MCF 10A (cell line): ENCODE data around the gene CEP295NL. TPM values are rescaled to one million over a fixed set of nuclear protein-coding genes. Genes with fewer than 3 reads are reported as not detected.

Experiments
- BruUV-seq: library from RNA; stranded (reverse); fragments of 400-500 nt; replicated peaks from 2 replicates; lab custom pipeline; 2021; lab: Mats Ljungman, UMichigan
- CTCF ChIA-PET: fragments of 300-600 bp; sonication (Branson Sonifier 250); formaldehyde crosslinking; extraction: SDS; loops from one replicate; lab custom pipeline; 2021; ENCODE audit warnings: antibody characterized with exemption, inconsistent platforms; lab: Yijun Ruan, JAX
- POLR2A ChIA-PET: fragments of 300-600, 350-650 bp; sonication (Branson Sonifier 250); formaldehyde crosslinking; extraction: SDS; loops from one replicate; lab custom pipeline; 2020; ENCODE audit warnings: antibody characterized with exemption, inconsistent platforms; lab: Yijun Ruan, JAX
- DNase-seq: peaks from one replicate; pipeline ENCODE4 v3.0.0-alpha.2; 2018; ENCODE audit not compliant: unreplicated experiment
- H3K27ac Mint-ChIP-seq: one replicate; pipeline ENCODE4 v1.8.0; 2022; ENCODE audit warnings: mild to moderate bottlenecking, low read depth, mixed read lengths; ENCODE audit not compliant: unreplicated experiment
- H3K27me3 Mint-ChIP-seq: one replicate; pipeline ENCODE4 v1.8.0; 2022; ENCODE audit warnings: mixed read lengths; ENCODE audit not compliant: insufficient read depth, unreplicated experiment
- H3K36me3 Mint-ChIP-seq: one replicate; pipeline ENCODE4 v1.8.0; 2022; ENCODE audit warnings: mild to moderate bottlenecking, moderate library complexity, mixed read lengths; ENCODE audit not compliant: insufficient read depth, unreplicated experiment
- H3K4me1 Mint-ChIP-seq: one replicate; pipeline ENCODE4 v1.8.0; 2022; ENCODE audit warnings: mixed read lengths; ENCODE audit not compliant: insufficient read depth, unreplicated experiment
- H3K4me3 Mint-ChIP-seq: one replicate; pipeline ENCODE4 v1.8.0; 2022; ENCODE audit warnings: mild to moderate bottlenecking, moderate library complexity, mixed read lengths; ENCODE audit not compliant: unreplicated experiment
- H3K9me3 Mint-ChIP-seq: one replicate; pipeline ENCODE4 v1.8.0; 2022; ENCODE audit warnings: mixed read lengths; ENCODE audit not compliant: unreplicated experiment
- intact Hi-C: fragments of 100-400 bp; cut with micrococcal nuclease; formaldehyde crosslinking; loops from 2 replicates; pipeline ENCODE4 v1.14.1; 2022
- total RNA-seq: library from RNA; stranded (reverse); gene quantifications from 2 replicates; pipeline ENCODE4 v1.2.3, GENCODE V29; 2022
- TF ChIP-seq, protein P1 (sequence below): fragments of 200-600 bp; IDR thresholded peaks from one replicate; pipeline ENCODE4 v1.8.0; 2022; ENCODE audit warnings: antibody characterized with exemption, mild to moderate bottlenecking; ENCODE audit not compliant: unreplicated experiment

CEP295NL gene
- total RNA-seq, 1 experiment from 2014 or later, result 0.68 TPM

DNA sequence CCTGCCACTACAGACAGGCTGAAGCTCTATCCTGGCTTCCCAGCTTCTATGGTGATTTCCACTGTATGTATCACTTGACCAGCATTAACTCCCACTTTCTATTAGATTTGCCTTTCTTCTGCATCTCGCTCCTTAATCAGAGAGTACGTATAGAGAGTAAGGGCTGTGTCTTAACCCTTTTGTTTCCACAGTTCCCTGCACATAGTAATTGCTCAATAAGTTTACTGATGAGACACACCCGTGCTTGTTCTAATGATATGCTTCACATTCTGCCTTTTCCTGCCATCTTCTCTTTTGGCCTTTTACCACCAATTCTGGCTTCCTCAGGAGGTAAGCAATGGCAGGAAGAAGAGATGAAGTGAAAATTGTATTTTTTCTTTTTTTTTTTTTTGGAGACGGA, 41.8 kb downstream of the CEP295NL start:
- peaks cover 8% of the 10 kb centered on the region for H3K36me3 Mint-ChIP-seq
- intact Hi-C loops, result no loop called here

DNA sequence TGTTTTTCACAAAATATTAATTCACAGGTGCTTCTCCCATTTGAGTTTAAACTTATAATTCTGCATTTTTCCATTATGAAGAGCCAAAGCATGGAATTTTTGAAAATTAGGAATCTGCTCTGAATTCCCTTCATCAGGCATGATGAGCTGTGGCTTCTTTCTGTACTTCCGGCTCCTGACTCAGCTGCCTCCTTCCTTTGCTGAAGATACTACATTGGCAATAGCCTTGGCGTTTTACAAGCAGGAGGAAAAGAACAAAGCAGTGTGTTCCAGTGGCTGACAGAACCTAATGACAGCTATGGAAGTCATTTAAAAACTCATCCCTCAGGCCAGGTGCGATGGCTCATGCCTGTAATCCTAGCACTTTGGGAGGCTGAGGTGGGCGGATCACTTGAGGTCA, 44.0 kb downstream of the CEP295NL start:
- Mint-ChIP-seq H3K27me3 (no peaks in the 10 kb centered on the region), H3K36me3 (peaks cover 6% of the 10 kb centered on the region), H3K4me1 (peaks cover 17% of the 10 kb centered on the region), H3K27ac (no peak overlapping the region), H3K4me3 (no peak overlapping the region), H3K9me3 (no peaks in the 10 kb centered on the region)
- TF ChIP-seq, protein P1, sequence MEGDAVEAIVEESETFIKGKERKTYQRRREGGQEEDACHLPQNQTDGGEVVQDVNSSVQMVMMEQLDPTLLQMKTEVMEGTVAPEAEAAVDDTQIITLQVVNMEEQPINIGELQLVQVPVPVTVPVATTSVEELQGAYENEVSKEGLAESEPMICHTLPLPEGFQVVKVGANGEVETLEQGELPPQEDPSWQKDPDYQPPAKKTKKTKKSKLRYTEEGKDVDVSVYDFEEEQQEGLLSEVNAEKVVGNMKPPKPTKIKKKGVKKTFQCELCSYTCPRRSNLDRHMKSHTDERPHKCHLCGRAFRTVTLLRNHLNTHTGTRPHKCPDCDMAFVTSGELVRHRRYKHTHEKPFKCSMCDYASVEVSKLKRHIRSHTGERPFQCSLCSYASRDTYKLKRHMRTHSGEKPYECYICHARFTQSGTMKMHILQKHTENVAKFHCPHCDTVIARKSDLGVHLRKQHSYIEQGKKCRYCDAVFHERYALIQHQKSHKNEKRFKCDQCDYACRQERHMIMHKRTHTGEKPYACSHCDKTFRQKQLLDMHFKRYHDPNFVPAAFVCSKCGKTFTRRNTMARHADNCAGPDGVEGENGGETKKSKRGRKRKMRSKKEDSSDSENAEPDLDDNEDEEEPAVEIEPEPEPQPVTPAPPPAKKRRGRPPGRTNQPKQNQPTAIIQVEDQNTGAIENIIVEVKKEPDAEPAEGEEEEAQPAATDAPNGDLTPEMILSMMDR, result no peak
- CTCF ChIA-PET, result interaction anchor here (1.0 to 1.8 kb wide), 3 partner anchors 10 to 112 kb away, joined by 3 to 5 read pairs (median 5); no protein-coding TSS in a partner anchor
- BruUV-seq, result no TSS peak
- DNase-seq, result no peak
- POLR2A ChIA-PET, result interaction anchor here (2.7 kb wide), 1 partner anchor 18 kb away, joined by 15 read pairs; no protein-coding TSS in a partner anchor
- intact Hi-C loops, result no loop called here

More for the DNA sequence above, 41.8 kb downstream of the CEP295NL start:
- Mint-ChIP-seq H3K4me1 (peaks cover 22% of the 10 kb centered on the region), H3K27ac (no peak overlapping the region), H3K9me3 (no peaks in the 10 kb centered on the region), H3K4me3 (no peak overlapping the region), H3K27me3 (no peaks in the 10 kb centered on the region)
- CTCF ChIA-PET, result interaction anchor here (0.6 to 7.5 kb wide), 3 partner anchors 10 to 111 kb away, joined by 3 to 126 read pairs (median 4); no protein-coding TSS in a partner anchor
- no peak for DNase-seq
- TF ChIP-seq, protein P1, result no peak
- POLR2A ChIA-PET, result interaction anchor here (1.4 to 2.7 kb wide), 3 partner anchors 10 to 26 kb away, joined by 4 to 15 read pairs (median 9); no protein-coding TSS in a partner anchor
- no TSS peak for BruUV-seq

DNA sequence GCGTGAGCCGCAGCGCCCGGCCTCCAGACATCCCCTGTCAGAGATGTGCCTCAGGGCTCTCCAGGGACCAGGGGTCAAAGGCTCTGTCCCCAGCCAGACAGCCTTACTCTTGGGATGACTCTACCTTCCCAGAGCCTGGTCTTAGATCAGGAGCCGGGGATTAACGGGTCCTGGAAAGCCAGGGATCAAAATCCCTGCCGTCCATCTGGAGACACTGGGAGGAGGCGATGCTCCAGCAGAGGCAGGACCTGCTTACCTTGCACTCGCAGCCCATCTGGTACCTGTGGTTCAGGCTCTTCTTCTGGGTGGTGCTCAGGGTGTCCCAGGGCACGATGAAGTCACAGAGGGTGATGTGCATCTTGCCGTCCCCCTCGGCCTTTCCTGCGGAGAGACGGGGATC, 45.7 kb downstream of the CEP295NL start:
- Mint-ChIP-seq H3K36me3 (peaks cover 8% of the 10 kb centered on the region), H3K27me3 (no peaks in the 10 kb centered on the region), H3K4me3 (no peak overlapping the region), H3K9me3 (no peaks in the 10 kb centered on the region), H3K4me1 (peaks cover 14% of the 10 kb centered on the region), H3K27ac (no peak overlapping the region)
- intact Hi-C loops, result no loop called here
- DNase-seq, result no peak
- BruUV-seq, result no TSS peak
- ChIA-PET POLR2A (no interaction called here), CTCF (no interaction called here)
- TF ChIP-seq, protein P1, result no peak

DNA sequence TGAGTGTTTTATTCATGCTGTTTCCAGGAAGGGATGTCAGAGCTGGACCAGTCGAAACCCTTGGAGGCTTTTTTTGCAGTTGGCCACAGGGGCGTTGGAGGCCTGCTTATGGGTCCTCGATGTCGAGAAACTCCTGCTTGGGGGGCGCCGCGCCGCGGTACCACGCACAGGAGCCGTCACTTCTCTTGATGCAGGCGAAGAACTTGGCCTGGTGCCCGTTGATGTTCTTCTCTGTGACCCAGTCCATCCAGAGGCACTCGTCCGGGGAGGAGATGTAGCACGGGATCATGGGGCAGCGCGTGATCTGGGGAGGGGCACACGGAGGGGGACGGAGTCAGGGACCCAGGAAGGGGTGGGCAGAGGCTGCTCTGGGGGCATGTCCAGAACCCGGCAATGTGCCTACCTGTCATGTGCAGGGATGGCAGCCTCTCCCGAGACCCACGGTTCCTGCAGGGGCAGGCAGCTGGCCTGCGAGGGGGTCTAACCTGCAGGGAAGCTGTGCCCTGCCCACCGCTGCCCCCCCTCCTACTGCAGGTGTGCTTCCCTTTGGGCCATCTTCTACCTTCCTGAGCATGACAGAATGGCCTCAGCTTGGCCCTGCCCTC, 47.3 kb downstream of the CEP295NL start:
- no peak overlapping the region for H3K27ac Mint-ChIP-seq
- BruUV-seq, result no TSS peak
- H3K9me3 Mint-ChIP-seq, result no peaks in the 10 kb centered on the region
- H3K27me3 Mint-ChIP-seq, result no peaks in the 10 kb centered on the region
- intact Hi-C loops, result no loop called here
- ChIA-PET POLR2A (no interaction called here), CTCF (interaction anchor here (0.8 kb wide), 1 partner anchor 10 kb away, joined by 3 read pairs; no protein-coding TSS in a partner anchor)
- no peak for DNase-seq
- H3K36me3 Mint-ChIP-seq, result peaks cover 17% of the 10 kb centered on the region
- H3K4me1 Mint-ChIP-seq, result no peaks in the 10 kb centered on the region
- TF ChIP-seq, protein P1, result no peak
- H3K4me3 Mint-ChIP-seq, result no peak overlapping the region
